NCI-H1694 treated with DMSO at 0.1 percent for 48 hours (cell line): ENCODE measurements around the gene LBR.

Experiments used
- DNase-seq: peaks from one replicate; lab custom pipeline; 2025; lab: John Stamatoyannopoulos, UW

LBR gene

DNA sequence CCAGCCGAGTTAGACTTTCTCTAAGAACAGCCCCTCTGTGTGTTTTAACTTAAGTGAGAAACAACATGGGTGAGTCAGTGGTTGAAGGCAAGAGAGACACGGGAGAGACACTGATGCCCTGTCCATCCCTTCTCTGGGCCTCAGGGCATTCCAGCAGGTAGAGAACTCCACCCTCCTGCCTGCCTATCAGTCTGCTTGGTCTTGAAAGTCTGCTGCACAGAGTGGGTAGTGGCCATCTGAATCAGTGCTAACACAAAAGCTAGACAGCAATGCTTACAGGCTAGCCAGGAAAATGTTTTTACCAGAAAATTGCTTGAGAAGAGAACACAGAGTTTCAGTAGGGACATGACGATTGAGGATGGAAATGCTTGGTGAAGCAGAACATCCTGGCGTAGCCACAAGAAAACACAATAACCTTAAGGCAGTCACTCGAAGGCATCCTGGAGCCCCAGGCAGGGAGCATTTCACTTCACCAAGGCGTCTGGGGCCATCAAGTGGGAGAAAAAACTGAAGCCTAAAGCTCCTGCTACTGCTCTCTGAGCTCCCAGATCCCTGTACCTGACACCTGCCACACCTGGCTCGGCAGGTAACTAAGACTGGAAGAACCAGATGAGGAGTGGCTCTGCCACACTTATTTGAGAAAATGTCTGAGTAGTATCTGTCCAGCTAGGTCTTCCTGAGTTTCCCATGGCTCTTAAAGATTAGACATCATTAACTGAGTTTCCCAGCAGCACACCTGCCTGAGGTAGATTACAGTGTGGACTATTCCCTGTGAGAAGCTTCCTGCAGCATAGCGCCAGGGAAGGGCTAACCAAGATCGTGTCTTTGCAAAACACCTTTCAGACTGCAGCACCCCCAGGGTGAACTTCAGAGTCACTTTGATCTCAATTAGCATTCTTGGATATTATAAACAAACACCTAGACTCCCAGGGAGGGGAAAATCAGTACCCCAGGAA is 18.1 kb upstream of the LBR start:
- no peak for DNase-seq

DNA sequence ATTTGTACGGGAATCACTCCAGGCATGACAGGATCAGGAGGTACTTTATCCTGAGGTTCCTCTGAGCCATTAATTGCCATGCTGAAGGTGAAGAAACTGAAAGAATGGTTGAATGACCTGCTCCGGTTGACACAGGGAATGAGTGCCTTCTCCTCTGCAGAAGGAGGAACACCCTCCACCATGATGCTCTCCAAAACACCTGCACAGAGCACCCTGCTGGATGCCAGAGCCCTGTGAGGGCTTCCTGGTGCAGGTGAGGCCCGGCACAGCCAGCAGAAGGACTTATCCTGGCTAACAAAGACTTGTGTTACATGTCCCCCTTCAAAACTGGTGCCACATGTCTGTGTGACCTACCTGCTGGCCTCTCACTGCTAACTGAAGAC is 14.3 kb upstream of the LBR start:
- no peak for DNase-seq

- DNase-seq: no peak
Observed at GRCh38 chr1:225441314-225442122, 13.7 kb upstream of the LBR start.

GRCh38 chr1:225440380-225441221 is 12.8 kb upstream of the LBR start:
- no peak for DNase-seq

- DNase-seq: no peak
Observed at GRCh38 chr1:225437710-225438437, 10.0 kb upstream of the LBR start.

DNA sequence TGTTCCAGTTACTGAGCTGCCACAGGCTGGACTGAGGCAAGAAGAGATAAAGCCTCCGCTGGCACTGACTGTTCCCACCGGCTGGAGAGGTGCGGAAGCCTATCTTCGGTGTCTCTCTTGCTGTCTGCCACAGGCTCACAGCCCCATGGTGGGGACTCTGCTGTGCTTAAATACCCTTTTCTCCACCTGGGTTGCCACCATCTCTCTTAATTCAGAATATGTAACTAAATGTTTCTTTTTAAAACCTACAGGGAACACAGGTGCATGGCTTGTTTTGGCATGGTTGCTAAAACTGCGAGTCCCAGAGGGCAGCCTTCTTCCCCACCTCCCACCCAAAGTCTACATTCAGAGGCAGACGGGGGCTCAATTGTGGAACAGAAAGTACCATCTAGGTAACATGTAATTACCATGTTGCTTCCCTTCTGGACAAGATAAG is 8.1 kb upstream of the LBR start:
- no peak for DNase-seq

- DNase-seq: no peak
Observed at GRCh38 chr1:225435487-225435886, 7.6 kb upstream of the LBR start.

- no peak for DNase-seq
Observed at GRCh38 chr1:225435076-225435475, 7.2 kb upstream of the LBR start.

- no peak for DNase-seq
Observed at GRCh38 chr1:225434046-225434445, 6.2 kb upstream of the LBR start.

GRCh38 chr1:225431081-225431863 is 3.4 kb upstream of the LBR start:
- DNase-seq: no peak

- no peak for DNase-seq
Observed at GRCh38 chr1:225430301-225430700, 2.5 kb upstream of the LBR start.

- DNase-seq: no peak
Observed at GRCh38 chr1:225428881-225429455, 1.1 kb upstream of the LBR start.

GRCh38 chr1:225428068-225428880 is 436 bp upstream of the LBR start:
- DNase-seq: peak; percentile 82

GRCh38 chr1:225426395-225427234 is 1.2 kb downstream of the LBR start:
- no peak for DNase-seq

DNA sequence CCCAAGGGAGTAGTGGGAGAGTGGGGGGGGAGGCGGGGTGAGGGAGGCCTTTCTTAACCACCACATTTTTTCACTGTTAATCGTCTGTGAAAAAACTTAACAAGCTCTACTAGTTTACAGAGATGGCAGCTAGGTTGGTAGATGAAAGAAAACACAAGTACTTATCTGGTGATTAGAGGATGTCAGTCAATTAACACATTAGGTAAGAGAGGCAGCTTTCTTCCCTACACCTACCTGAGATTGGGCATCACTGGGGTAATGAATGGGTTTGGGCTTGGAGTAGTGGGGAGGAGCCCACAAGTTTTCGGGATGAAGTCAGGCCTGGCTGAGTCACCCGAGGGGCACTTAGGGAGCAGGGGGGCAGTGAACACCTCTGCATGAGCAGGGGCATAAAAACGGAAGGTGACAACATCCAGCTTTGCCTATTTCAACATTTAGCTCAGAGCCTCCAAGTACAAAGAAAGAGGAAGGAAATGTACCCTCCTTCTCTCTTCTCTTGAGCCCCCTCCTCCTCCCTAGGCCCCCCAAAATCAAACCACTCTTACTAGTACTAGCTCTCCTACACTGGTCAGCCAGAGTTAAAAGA is 2.5 kb downstream of the LBR start:
- DNase-seq: no peak

DNA sequence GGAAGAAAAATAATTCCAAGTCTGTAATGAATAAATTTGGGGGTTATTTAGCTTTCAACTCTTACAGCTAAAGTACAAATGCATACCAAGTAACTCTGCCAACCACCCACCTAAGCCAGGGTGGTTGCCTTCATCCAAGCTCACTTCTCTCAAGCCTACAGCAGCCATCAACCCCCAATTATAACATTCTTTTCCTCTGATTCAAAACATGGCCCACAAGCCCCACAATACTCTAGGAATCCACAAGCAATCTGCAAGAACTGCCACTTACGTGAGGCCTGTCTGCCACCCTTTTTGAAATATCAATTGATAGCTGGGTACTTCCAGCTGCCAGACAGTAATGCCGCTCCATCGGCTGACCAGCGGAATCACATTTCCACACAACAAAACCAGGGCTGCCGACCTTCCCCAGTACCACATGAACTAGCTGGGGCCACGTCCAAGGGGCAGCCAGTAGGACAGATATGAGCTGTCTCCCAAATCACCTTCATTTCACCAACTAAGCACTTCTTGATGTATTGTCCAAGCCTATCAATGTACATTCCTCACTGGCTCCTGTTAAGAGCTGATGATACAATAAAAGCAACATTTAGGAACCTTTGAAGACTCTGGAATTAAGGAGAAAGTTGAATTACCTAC is 3.2 kb downstream of the LBR start:
- no peak for DNase-seq

DNA sequence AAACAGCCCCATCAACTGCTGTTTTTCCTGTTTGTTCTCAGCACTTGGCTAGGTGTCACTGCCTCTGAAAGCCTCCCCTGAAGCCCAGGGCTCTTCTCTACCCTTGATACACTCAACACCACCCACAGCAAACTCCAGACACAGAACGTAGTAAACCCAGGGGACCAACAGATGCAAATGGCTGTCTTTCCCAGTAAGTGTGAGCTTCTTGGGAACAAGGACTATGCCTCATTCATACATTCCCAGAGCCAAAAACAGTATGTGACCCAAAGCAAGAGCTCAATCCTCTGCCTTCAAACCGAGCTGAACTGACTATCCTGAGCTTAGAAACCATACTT is 4.4 kb downstream of the LBR start:
- no peak for DNase-seq
